ENCODE results near the gene SLCO2A1.

SLCO2A1 gene

GRCh38 chr3:133899311-133899710 lies 130.4 kb downstream of the SLCO2A1 start:
- no peak overlapping the region for H3K9ac ChIP-seq (ENCODE audit: low read length)
- H3K27me3 ChIP-seq (ENCODE audit: low read length), result no peaks in the 10 kb centered on the region
- no peaks in the 10 kb centered on the region for H3K9me3 ChIP-seq (ENCODE audit: insufficient read depth, low read length)
- no peaks in the 10 kb centered on the region for H3K79me2 ChIP-seq (ENCODE audit: insufficient read depth, low read length)
- no peaks in the 10 kb centered on the region for H3F3A ChIP-seq (ENCODE audit: insufficient read depth)
- H3K4me3 ChIP-seq (ENCODE audit: insufficient read depth, low read length, poor library complexity, severe bottlenecking), result no peak overlapping the region
- H4K20me1 ChIP-seq (ENCODE audit: low read depth, low read length), result no peaks in the 10 kb centered on the region
- H3K9me2 ChIP-seq (replicated peaks; ENCODE audit: insufficient read depth, low read length), result no peaks in the 10 kb centered on the region
- TF ChIP-seq EZH2phosphoT487 (conservative IDR thresholded peaks at IDR 0.05; ENCODE audit: low read length), result no peak
- no peak for TF ChIP-seq CTCF (IDR thresholded peaks at IDR 0.05; ENCODE audit: insufficient read depth, low read length, poor library complexity, severe bottlenecking)
- no peak overlapping the region for H3K27ac ChIP-seq (ENCODE audit: low read depth, low read length)
- H2AFZ ChIP-seq (ENCODE audit: low read depth, low read length, severe bottlenecking), result no peak overlapping the region
- H3K4me2 ChIP-seq (ENCODE audit: low read depth, low read length, poor library complexity, severe bottlenecking), result no peak overlapping the region
- no peaks in the 10 kb centered on the region for H3K36me3 ChIP-seq (ENCODE audit: low read length)

DNA sequence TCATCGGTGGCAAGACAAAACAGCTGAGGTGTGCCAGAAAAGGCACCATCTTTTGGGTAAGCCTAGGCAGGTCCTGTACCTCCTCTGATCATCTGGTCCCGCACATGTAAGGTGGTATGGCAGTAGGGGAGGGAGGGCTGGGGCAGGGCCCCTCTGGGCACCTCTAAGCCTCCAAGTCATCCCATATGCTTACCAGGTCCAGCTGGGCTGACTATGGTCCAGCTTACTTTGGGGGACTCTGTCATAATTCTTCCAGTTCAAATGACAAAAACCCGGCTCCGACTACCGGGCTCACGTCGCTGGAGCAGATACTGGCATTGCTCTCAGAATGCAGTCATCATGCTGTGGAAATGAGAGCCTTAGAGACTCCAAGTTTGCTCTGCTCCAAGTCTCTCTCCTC lies 132.2 kb downstream of the SLCO2A1 start:
- no peaks in the 10 kb centered on the region for H3F3A ChIP-seq (ENCODE audit: insufficient read depth)
- no peaks in the 10 kb centered on the region for H3K79me2 ChIP-seq (ENCODE audit: insufficient read depth, low read length)
- TF ChIP-seq CTCF (IDR thresholded peaks at IDR 0.05; ENCODE audit: insufficient read depth, low read length, poor library complexity, severe bottlenecking) (no peak), EZH2phosphoT487 (conservative IDR thresholded peaks at IDR 0.05; ENCODE audit: low read length) (no peak)
- H3K9me2 ChIP-seq (replicated peaks; ENCODE audit: insufficient read depth, low read length), result no peaks in the 10 kb centered on the region
- H3K9ac ChIP-seq (ENCODE audit: low read length), result no peak overlapping the region
- H4K20me1 ChIP-seq (ENCODE audit: low read depth, low read length), result no peaks in the 10 kb centered on the region
- H2AFZ ChIP-seq (ENCODE audit: low read depth, low read length, severe bottlenecking), result no peak overlapping the region
- H3K4me3 ChIP-seq (ENCODE audit: insufficient read depth, low read length, poor library complexity, severe bottlenecking), result no peak overlapping the region
- no peaks in the 10 kb centered on the region for H3K36me3 ChIP-seq (ENCODE audit: low read length)
- no peaks in the 10 kb centered on the region for H3K27me3 ChIP-seq (ENCODE audit: low read length)
- no peak overlapping the region for H3K4me2 ChIP-seq (ENCODE audit: low read depth, low read length, poor library complexity, severe bottlenecking)
- H3K9me3 ChIP-seq (ENCODE audit: insufficient read depth, low read length), result no peaks in the 10 kb centered on the region
- no peak overlapping the region for H3K27ac ChIP-seq (ENCODE audit: low read depth, low read length)

GRCh38 chr3:133896002-133896761 lies 133.5 kb downstream of the SLCO2A1 start:
- no peaks in the 10 kb centered on the region for H3K9me3 ChIP-seq (ENCODE audit: insufficient read depth, low read length)
- no peaks in the 10 kb centered on the region for H3K36me3 ChIP-seq (ENCODE audit: low read length)
- no peak for TF ChIP-seq CTCF (IDR thresholded peaks at IDR 0.05; ENCODE audit: insufficient read depth, low read length, poor library complexity, severe bottlenecking)
- no peak for TF ChIP-seq EZH2phosphoT487 (conservative IDR thresholded peaks at IDR 0.05; ENCODE audit: low read length)
- H4K20me1 ChIP-seq (ENCODE audit: low read depth, low read length), result no peaks in the 10 kb centered on the region
- no peaks in the 10 kb centered on the region for H3F3A ChIP-seq (ENCODE audit: insufficient read depth)
- H3K27ac ChIP-seq (ENCODE audit: low read depth, low read length), result no peak overlapping the region
- no peak overlapping the region for H3K4me2 ChIP-seq (ENCODE audit: low read depth, low read length, poor library complexity, severe bottlenecking)
- H3K9ac ChIP-seq (ENCODE audit: low read length), result no peak overlapping the region
- H2AFZ ChIP-seq (ENCODE audit: low read depth, low read length, severe bottlenecking), result no peak overlapping the region
- H3K9me2 ChIP-seq (replicated peaks; ENCODE audit: insufficient read depth, low read length), result no peaks in the 10 kb centered on the region
- no peak overlapping the region for H3K4me3 ChIP-seq (ENCODE audit: insufficient read depth, low read length, poor library complexity, severe bottlenecking)
- no peaks in the 10 kb centered on the region for H3K27me3 ChIP-seq (ENCODE audit: low read length)
- H3K79me2 ChIP-seq (ENCODE audit: insufficient read depth, low read length), result no peaks in the 10 kb centered on the region

All from SU-DHL-6 (cell line).